Mononuclear cell (primary cell): ENCODE data around the gene SCFD2. TPM values are rescaled to one million over a fixed set of nuclear protein-coding genes. Genes with fewer than 3 reads are reported as not detected.
A peak's percentile ranks its signal among the peaks of the same experiment; 100 is the strongest.
"Not testable (repeated sequence)": the region's sequence is repeated elsewhere in the genome, so short reads cannot be mapped to it uniquely, and the experiment has no call there.

Experiments used
- H3K27me3 ChIP-seq: 2 replicates; pipeline ENCODE4 v1.6.0; 2011; ENCODE audit warnings: low read length, control low read depth; ENCODE audit not compliant: insufficient read depth
- H3K4me1 ChIP-seq: 2 replicates; pipeline ENCODE4 v1.5.1; 2011; ENCODE audit warnings: mild to moderate bottlenecking, low read length, control low read depth; ENCODE audit not compliant: insufficient read depth
- H3K4me3 ChIP-seq: 2 replicates; pipeline ENCODE4 v1.5.1; 2011; ENCODE audit warnings: mild to moderate bottlenecking, low read length, moderate library complexity
- H3K9me3 ChIP-seq: 2 replicates; pipeline ENCODE4 v1.5.1; 2011; ENCODE audit warnings: low read depth, mild to moderate bottlenecking, control low read depth, low read length
- total RNA-seq: library from RNA; depleted of rRNA; stranded (reverse); fragments of >200 nt; gene quantifications from one replicate; pipeline ENCODE4 v1.2.3, GENCODE V29; 2012

Gene SCFD2
- 20.6 TPM for total RNA-seq

GRCh38 chr4:53365486-53366300, at the start of gene SCFD2:
SCFD2 (minus strand) TSS chr4:53366061.
- H3K4me3 ChIP-seq: peak within 1 kb of the TSS; percentile 73
- no peaks in the 10 kb centered on the region for H3K9me3 ChIP-seq
- peaks cover 23% of the 10 kb centered on the region for H3K4me1 ChIP-seq
- H3K27me3 ChIP-seq: no peaks in the 10 kb centered on the region

- not testable (repeated sequence) for H3K27me3 ChIP-seq, H3K4me1 ChIP-seq, H3K4me3 ChIP-seq, H3K9me3 ChIP-seq
Observed at GRCh38 chr4:53409479-53409878, 43.6 kb upstream of the SCFD2 start.

- H3K27me3 ChIP-seq: no peaks in the 10 kb centered on the region
- H3K4me1 ChIP-seq: peaks cover 10% of the 10 kb centered on the region
- H3K9me3 ChIP-seq: no peaks in the 10 kb centered on the region
- H3K4me3 ChIP-seq: no peak overlapping the region
Observed at GRCh38 chr4:53380221-53380620, 14.4 kb upstream of the SCFD2 start.

- peak overlapping the region; percentile 83 for H3K4me3 ChIP-seq
- no peaks in the 10 kb centered on the region for H3K9me3 ChIP-seq
- peaks cover 10% of the 10 kb centered on the region for H3K4me1 ChIP-seq
- H3K27me3 ChIP-seq: no peaks in the 10 kb centered on the region
Observed at GRCh38 chr4:53378171-53378482, 12.3 kb upstream of the SCFD2 start.

GRCh38 chr4:53377319-53378170, 11.7 kb upstream of the SCFD2 start, which contains the start of gene FIP1L1:
FIP1L1 (plus strand) TSS chr4:53377641; CDS start chr4:53377839, 198 bp downstream.
- no peaks in the 10 kb centered on the region for H3K27me3 ChIP-seq
- peak within 1 kb of the TSS; percentile 83 for H3K4me3 ChIP-seq
- H3K9me3 ChIP-seq: no peaks in the 10 kb centered on the region
- H3K4me1 ChIP-seq: peaks cover 10% of the 10 kb centered on the region

- peak overlapping the region; percentile 83 for H3K4me3 ChIP-seq
Observed at GRCh38 chr4:53376900-53377299, 11.0 kb upstream of the SCFD2 start.

GRCh38 chr4:53374777-53375258, 9.0 kb upstream of the SCFD2 start:
- no peak overlapping the region for H3K4me3 ChIP-seq
- H3K4me1 ChIP-seq: peaks cover 10% of the 10 kb centered on the region
- H3K27me3 ChIP-seq: no peaks in the 10 kb centered on the region
- no peaks in the 10 kb centered on the region for H3K9me3 ChIP-seq

More at GRCh38 chr4:53376900-53377299, 11.0 kb upstream of the SCFD2 start:
- H3K9me3 ChIP-seq: no peaks in the 10 kb centered on the region
- H3K4me1 ChIP-seq: peaks cover 10% of the 10 kb centered on the region
- H3K27me3 ChIP-seq: no peaks in the 10 kb centered on the region

GRCh38 chr4:53371843-53372521, 6.1 kb upstream of the SCFD2 start:
- H3K4me3 ChIP-seq: no peak overlapping the region
- no peaks in the 10 kb centered on the region for H3K27me3 ChIP-seq
- no peaks in the 10 kb centered on the region for H3K9me3 ChIP-seq
- H3K4me1 ChIP-seq: no peaks in the 10 kb centered on the region

GRCh38 chr4:53371049-53371448, 5.2 kb upstream of the SCFD2 start:
- Histone ChIP-seq H3K4me3 (no peak overlapping the region), H3K4me1 (peaks cover 5% of the 10 kb centered on the region), H3K27me3 (no peaks in the 10 kb centered on the region), H3K9me3 (no peaks in the 10 kb centered on the region)

GRCh38 chr4:53367721-53368120, 1.9 kb upstream of the SCFD2 start:
- no peaks in the 10 kb centered on the region for H3K9me3 ChIP-seq
- no peaks in the 10 kb centered on the region for H3K27me3 ChIP-seq
- peaks cover 20% of the 10 kb centered on the region for H3K4me1 ChIP-seq
- H3K4me3 ChIP-seq: no peak overlapping the region

- peak overlapping the region; percentile 73 for H3K4me3 ChIP-seq
- no peaks in the 10 kb centered on the region for H3K27me3 ChIP-seq
- H3K4me1 ChIP-seq: peaks cover 22% of the 10 kb centered on the region
- no peaks in the 10 kb centered on the region for H3K9me3 ChIP-seq
Observed at GRCh38 chr4:53366301-53366716, 448 bp upstream of the SCFD2 start.

GRCh38 chr4:53365121-53365485, 758 bp downstream of the SCFD2 start:
- Histone ChIP-seq H3K9me3 (no peaks in the 10 kb centered on the region), H3K4me3 (peak overlapping the region; percentile 73), H3K4me1 (peaks cover 23% of the 10 kb centered on the region), H3K27me3 (no peaks in the 10 kb centered on the region)

GRCh38 chr4:53364624-53365023, 1.2 kb downstream of the SCFD2 start:
- Histone ChIP-seq H3K27me3 (no peaks in the 10 kb centered on the region), H3K4me1 (peaks cover 23% of the 10 kb centered on the region), H3K9me3 (no peaks in the 10 kb centered on the region), H3K4me3 (no peak overlapping the region)

GRCh38 chr4:53362093-53362492, 3.8 kb downstream of the SCFD2 start:
- Histone ChIP-seq H3K4me1 (peaks cover 23% of the 10 kb centered on the region), H3K4me3 (no peak overlapping the region), H3K27me3 (no peaks in the 10 kb centered on the region)

GRCh38 chr4:53361451-53361850, 4.4 kb downstream of the SCFD2 start:
- Histone ChIP-seq H3K4me3 (no peak overlapping the region), H3K27me3 (no peaks in the 10 kb centered on the region), H3K4me1 (peaks cover 21% of the 10 kb centered on the region), H3K9me3 (no peaks in the 10 kb centered on the region)

More at GRCh38 chr4:53362093-53362492, 3.8 kb downstream of the SCFD2 start:
- no peaks in the 10 kb centered on the region for H3K9me3 ChIP-seq
